HFF-Myc (cell line): ENCODE results near the gene FREY1.
A peak's percentile ranks its signal among the peaks of the same experiment; 100 is the strongest.

Source experiments
- DNase-seq: peaks from one replicate; pipeline ENCODE4 v3.0.0-alpha.2; 2011; ENCODE audit warnings: low read depth; ENCODE audit errors: extremely low read depth
- H3K4me3 ChIP-seq: replicated peaks from 2 replicates; pipeline ENCODE4 v1.5.1; 2011; ENCODE audit warnings: low read depth, mild to moderate bottlenecking, control low read depth, low read length
- CTCF ChIP-seq: IDR thresholded peaks from 2 replicates; pipeline ENCODE4 v1.5.1; 2012; ENCODE audit warnings: mild to moderate bottlenecking, low read depth, low read length, control low read depth; ENCODE audit errors: missing control alignments

Gene FREY1

GRCh38 chr11:45885921-45886721 is 20.9 kb downstream of the FREY1 start:
- no peak for TF ChIP-seq CTCF
- no peak for DNase-seq
- H3K4me3 ChIP-seq: peak overlapping the region; percentile 40

DNA sequence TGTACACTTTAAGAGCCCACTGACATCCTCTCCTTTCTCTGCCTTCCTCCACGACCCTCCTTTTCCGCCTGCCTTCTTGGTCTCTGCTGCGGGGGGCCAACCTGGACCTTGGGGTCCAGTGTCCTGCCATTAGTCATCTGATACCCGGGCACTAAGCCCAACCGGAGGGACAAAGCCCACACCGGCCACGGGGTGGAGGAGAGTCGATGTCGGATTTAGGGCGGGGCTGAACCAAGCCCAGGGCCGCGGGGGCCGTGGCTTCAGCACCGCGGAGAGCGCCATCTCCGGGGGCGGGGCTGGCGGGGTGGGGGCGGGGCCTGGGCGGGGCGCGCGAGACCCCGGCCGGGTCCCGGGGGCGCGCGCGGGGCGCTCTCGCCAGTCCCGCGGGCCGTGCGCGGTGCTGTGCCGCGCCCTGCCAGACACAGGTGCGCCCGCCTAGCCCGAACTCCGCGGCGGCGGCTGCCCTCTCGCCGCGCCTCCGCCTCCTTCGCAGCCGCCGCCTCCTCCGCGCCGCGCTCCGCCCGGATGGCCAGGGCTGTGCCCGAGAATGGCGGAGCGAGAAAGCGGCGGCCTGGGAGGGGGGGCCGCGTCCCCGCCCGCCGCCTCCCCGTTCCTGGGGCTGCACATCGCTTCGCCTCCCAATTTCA is 21.7 kb downstream of the FREY1 start, which contains the start of gene MAPK8IP1:
TSS of gene MAPK8IP1 (plus strand) at position 378 of the 647 bp plus-strand sequence. CDS start at position 548, 170 bp downstream.
- no peak for TF ChIP-seq CTCF
- H3K4me3 ChIP-seq: peak within 1 kb of the TSS; percentile 40
- no peak for DNase-seq

- no peak for TF ChIP-seq CTCF
- DNase-seq: no peak
- no peak overlapping the region for H3K4me3 ChIP-seq
Observed at GRCh38 chr11:45884596-45885185, 22.4 kb downstream of the FREY1 start.

DNA sequence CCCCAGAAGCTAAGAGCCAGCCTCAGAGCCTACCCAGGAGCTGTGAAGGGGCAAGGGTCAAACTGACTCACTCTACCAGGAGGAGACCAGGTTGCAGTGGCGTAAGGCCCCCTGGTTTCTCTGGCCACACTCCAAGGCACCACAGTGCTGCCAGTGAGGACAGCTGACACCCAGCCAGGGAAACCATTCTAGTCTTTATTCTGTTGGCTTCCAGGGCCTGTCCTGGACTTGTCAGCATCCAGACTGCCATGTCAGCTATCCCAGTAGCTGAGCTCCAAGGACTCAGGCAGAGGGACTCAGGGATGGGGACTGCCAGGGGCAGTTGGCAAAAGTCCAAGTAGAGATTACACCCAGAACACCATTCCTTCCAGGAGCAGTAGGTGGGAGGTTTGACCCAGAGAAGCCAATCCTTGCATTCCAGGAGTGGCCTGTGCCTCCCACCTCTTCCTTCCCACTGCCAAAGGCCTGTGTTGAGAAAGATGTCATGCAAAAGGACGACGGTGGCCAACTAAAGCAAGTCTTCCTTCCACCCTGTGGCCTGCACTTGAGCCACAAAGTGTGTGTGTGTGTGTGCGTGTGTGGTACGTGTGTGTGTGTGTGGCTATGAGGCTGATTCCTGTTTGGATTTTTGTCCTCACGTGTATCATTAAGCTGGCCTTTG is 25.2 kb downstream of the FREY1 start:
- no peak overlapping the region for H3K4me3 ChIP-seq
- DNase-seq: no peak
- TF ChIP-seq CTCF: no peak

DNA sequence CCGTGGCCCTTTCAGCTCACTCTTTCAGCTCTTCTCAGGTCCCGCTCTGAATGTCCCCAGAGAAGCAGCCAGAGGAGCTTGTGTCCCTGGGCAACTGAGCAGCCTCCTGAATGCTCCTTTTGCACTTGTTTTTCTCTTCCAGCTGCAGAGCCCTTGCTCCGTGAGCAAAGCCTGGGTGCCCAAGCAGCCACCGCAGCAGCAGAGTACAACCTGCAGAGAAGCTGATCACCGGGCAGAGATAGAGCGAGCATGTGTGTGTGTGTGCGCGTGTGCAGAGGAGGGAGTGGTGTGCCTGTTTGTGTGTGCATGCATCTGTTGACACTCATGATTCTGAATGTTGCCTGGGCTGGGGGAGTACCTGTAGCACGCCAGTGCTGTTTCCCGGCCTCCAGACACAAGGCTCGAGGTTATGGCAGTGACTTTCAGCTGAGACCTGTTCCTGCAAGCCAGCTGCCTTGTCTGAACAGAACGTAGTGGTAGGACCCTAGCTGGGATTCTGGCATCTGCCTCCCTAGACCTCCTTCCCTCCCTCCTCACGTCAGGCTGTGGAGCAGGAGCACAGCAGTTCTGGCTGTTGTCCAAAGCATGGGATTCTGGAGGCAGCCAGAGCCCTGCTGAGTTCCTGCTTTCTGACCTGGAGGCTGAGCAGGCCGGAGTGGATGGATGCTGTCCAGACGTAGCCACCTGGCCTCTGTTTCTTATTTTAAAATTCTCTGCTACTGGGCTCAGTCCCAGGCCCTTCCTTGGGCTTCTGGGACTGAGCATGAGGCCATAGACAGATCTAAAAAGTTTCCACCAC is 26.1 kb downstream of the FREY1 start:
- no peak for DNase-seq
- TF ChIP-seq CTCF: no peak

More for the DNA sequence above, 26.1 kb downstream of the FREY1 start:
- H3K4me3 ChIP-seq: no peak overlapping the region
